HepG2 (cell line): Measurements from ENCODE around the gene CHD9. TPM values are rescaled to one million over a fixed set of nuclear protein-coding genes. Genes with fewer than 3 reads are reported as not detected.

Experiments used
- GZF1 ChIP-seq: sonication (generic); formaldehyde crosslinking; IDR thresholded peaks from 2 replicates; pipeline ENCODE4 v1.5.1; 2020; ENCODE audit warnings: mild to moderate bottlenecking, missing genetic modification reagents
- HMGXB4 ChIP-seq, 2 experiments: sonication (generic) in 1 of 2; formaldehyde crosslinking in 1 of 2; IDR thresholded peaks; 2 replicates each; pipeline versions ENCODE4 v1.4.0 to v1.6.1; 2018 to 2020; ENCODE audit warnings: missing genetic modification reagents in 2 of 2, borderline replicate concordance in 1 of 2, low read depth in 1 of 2, mild to moderate bottlenecking in 1 of 2, missing biosample characterization in 1 of 2
- KDM1A ChIP-seq: IDR thresholded peaks from 2 replicates; pipeline ENCODE4 v1.6.1; 2016; ENCODE audit warnings: missing compliant biosample characterization
- LCORL ChIP-seq, 2 experiments: fragments of 450-650 bp in 1 of 2; sonication (generic) in 1 of 2; formaldehyde crosslinking in 1 of 2; IDR thresholded peaks; 2 replicates each; pipeline versions ENCODE4 v1.5.0 to v1.6.1; 2017 to 2020; ENCODE audit warnings: antibody characterized with exemption in 1 of 2, missing genetic modification reagents in 1 of 2
- MAFG ChIP-seq: sonication (generic); formaldehyde crosslinking; IDR thresholded peaks from 2 replicates; pipeline ENCODE4 v1.5.1; 2020; ENCODE audit warnings: mild to moderate bottlenecking, missing genetic modification reagents
- MIER2 ChIP-seq: IDR thresholded peaks from 2 replicates; pipeline ENCODE4 v1.6.1; 2016; ENCODE audit warnings: missing biosample characterization, missing genetic modification reagents
- NR2F6 ChIP-seq, 2 experiments: IDR thresholded peaks; 2 replicates each; pipeline ENCODE4 v1.6.1; 2016; ENCODE audit warnings: antibody characterized with exemption in 1 of 2, mild to moderate bottlenecking in 1 of 2
- PCBP1 ChIP-seq: fragments of 200-400 bp; formaldehyde crosslinking; IDR thresholded peaks from 2 replicates; pipeline ENCODE4 v1.6.1; 2017; ENCODE audit warnings: mild to moderate bottlenecking, low read depth, low read length, borderline replicate concordance
- POLR2A ChIP-seq, 2 experiments: IDR thresholded peaks; 2 replicates each; pipeline ENCODE4 v1.6.1; 2011; ENCODE audit warnings: low read depth in 2 of 2, low read length in 2 of 2, mild to moderate bottlenecking in 1 of 2, moderate library complexity in 1 of 2; ENCODE audit not compliant: insufficient read depth in 1 of 2
- RARA ChIP-seq: IDR thresholded peaks from 2 replicates; pipeline ENCODE4 v1.6.1; 2016; ENCODE audit warnings: missing genetic modification reagents, missing compliant biosample characterization
- SAP130 ChIP-seq: IDR thresholded peaks from 2 replicates; pipeline ENCODE4 v1.6.1; 2016; ENCODE audit warnings: low read depth
- ZBTB26 ChIP-seq: IDR thresholded peaks from 2 replicates; pipeline ENCODE4 v1.6.1; 2016; ENCODE audit warnings: missing compliant biosample characterization, missing genetic modification reagents, borderline replicate concordance
- ZNF17 ChIP-seq: sonication (generic); formaldehyde crosslinking; IDR thresholded peaks from 2 replicates; pipeline ENCODE4 v1.5.0; 2020; ENCODE audit warnings: mild to moderate bottlenecking, missing genetic modification reagents
- ZNF224 ChIP-seq: sonication (generic); formaldehyde crosslinking; IDR thresholded peaks from 2 replicates; pipeline ENCODE4 v1.5.0; 2020; ENCODE audit warnings: mild to moderate bottlenecking, missing genetic modification reagents
- ZNF367 ChIP-seq: sonication (generic); formaldehyde crosslinking; IDR thresholded peaks from 2 replicates; pipeline ENCODE4 v1.4.0; 2020; ENCODE audit warnings: missing genetic modification reagents, borderline replicate concordance
- ZNF549 ChIP-seq: sonication (generic); formaldehyde crosslinking; IDR thresholded peaks from 2 replicates; pipeline ENCODE4 v1.5.0; 2020; ENCODE audit warnings: missing genetic modification reagents
- ZNF598 ChIP-seq: sonication (generic); formaldehyde crosslinking; IDR thresholded peaks from 2 replicates; pipeline ENCODE4 v1.5.1; 2020; ENCODE audit warnings: mild to moderate bottlenecking, missing genetic modification reagents, borderline replicate concordance
- polyA plus RNA-seq, 8 experiments: library from polyadenylated mRNA; depleted of rRNA in 3 of 8; stranded (reverse) in 7 of 8; unstranded in 1 of 8; fragments of >200 nt; fragmentation: Illumina TruSeq in 4 of 8; extraction: Trizol in 4 of 8; gene quantifications; 2 replicates each; pipeline versions ENCODE4 v1.2.1 to v1.2.3, GENCODE V29; 2011 to 2016; ENCODE audit warnings: low read depth in 4 of 8, missing spikeins in 1 of 8, mixed read lengths in 1 of 8; ENCODE audit not compliant: insufficient read depth in 1 of 8
- total RNA-seq, 5 experiments: library from RNA; depleted of rRNA; stranded (reverse); fragments of >200 nt; fragmentation: Illumina TruSeq; extraction: Trizol; gene quantifications; 2 replicates each; pipeline ENCODE4 v1.2.3, GENCODE V29; 2016; ENCODE audit warnings: low read depth in 1 of 5
- TF ChIP-seq, protein P1 (sequence below), 2 experiments: IDR thresholded peaks; 2 replicates each; pipeline ENCODE4 v1.6.1; 2011 to 2012; ENCODE audit warnings: low read length in 2 of 2, borderline replicate concordance in 1 of 2, low read depth in 1 of 2, mild to moderate bottlenecking in 1 of 2, moderate library complexity in 1 of 2
- TF ChIP-seq, protein P2 (sequence below): sonication (generic); formaldehyde crosslinking; IDR thresholded peaks from 2 replicates; pipeline ENCODE4 v1.5.0; 2020; ENCODE audit warnings: missing genetic modification reagents
- TF ChIP-seq, protein P3 (sequence below): sonication (generic); formaldehyde crosslinking; IDR thresholded peaks from 2 replicates; pipeline ENCODE4 v1.8.1; 2023; ENCODE audit warnings: missing genetic modification reagents, mild to moderate bottlenecking, borderline replicate concordance

Gene CHD9
- total and polyA plus RNA-seq, 2 of the 13 experiments (the other 11 are each of a cell fraction or from before 2014, with no cell fraction given), result 23.4 to 27.7 TPM

- TF ChIP-seq ZBTB26 (CRISPR knock-in tag), result peak; percentile 45; the same call in 1 of the 2 replicates
- TF ChIP-seq ZNF17 (CRISPR knock-in tag), result no peak
- TF ChIP-seq NR2F6 (IDR thresholded peaks at IDR 0.05), result peak; percentile 85
- peak; percentile 92 for TF ChIP-seq NR2F6 (CRISPR knock-in tag; IDR thresholded peaks at IDR 0.05)
- TF ChIP-seq ZNF598 (CRISPR knock-in tag), result 0 out of 2 replicates have a peak, but pooled peaks have one; percentile 25
- no peak; the same call in 1 of the 2 replicates for TF ChIP-seq ZNF367
- peak; percentile 92 for TF ChIP-seq ZNF549 (CRISPR knock-in tag)
- no peak for TF ChIP-seq GZF1 (CRISPR knock-in tag)
- TF ChIP-seq MAFG (CRISPR knock-in tag), result no peak
- no peak for TF ChIP-seq KDM1A (CRISPR knock-in tag)
- TF ChIP-seq HMGXB4 (CRISPR knock-in tag; IDR thresholded peaks at IDR 0.05; ENCODE audit: borderline replicate concordance in 1 of 2, low read depth in 1 of 2), result peak; percentile 26 to 82; a peak in 3 of 4 replicates
- TF ChIP-seq, protein P1, sequence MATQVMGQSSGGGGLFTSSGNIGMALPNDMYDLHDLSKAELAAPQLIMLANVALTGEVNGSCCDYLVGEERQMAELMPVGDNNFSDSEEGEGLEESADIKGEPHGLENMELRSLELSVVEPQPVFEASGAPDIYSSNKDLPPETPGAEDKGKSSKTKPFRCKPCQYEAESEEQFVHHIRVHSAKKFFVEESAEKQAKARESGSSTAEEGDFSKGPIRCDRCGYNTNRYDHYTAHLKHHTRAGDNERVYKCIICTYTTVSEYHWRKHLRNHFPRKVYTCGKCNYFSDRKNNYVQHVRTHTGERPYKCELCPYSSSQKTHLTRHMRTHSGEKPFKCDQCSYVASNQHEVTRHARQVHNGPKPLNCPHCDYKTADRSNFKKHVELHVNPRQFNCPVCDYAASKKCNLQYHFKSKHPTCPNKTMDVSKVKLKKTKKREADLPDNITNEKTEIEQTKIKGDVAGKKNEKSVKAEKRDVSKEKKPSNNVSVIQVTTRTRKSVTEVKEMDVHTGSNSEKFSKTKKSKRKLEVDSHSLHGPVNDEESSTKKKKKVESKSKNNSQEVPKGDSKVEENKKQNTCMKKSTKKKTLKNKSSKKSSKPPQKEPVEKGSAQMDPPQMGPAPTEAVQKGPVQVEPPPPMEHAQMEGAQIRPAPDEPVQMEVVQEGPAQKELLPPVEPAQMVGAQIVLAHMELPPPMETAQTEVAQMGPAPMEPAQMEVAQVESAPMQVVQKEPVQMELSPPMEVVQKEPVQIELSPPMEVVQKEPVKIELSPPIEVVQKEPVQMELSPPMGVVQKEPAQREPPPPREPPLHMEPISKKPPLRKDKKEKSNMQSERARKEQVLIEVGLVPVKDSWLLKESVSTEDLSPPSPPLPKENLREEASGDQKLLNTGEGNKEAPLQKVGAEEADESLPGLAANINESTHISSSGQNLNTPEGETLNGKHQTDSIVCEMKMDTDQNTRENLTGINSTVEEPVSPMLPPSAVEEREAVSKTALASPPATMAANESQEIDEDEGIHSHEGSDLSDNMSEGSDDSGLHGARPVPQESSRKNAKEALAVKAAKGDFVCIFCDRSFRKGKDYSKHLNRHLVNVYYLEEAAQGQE (IDR thresholded peaks at IDR 0.05; ENCODE audit: borderline replicate concordance in 1 of 2, low read depth in 1 of 2, low read length in 2 of 2), result peak in 1 of 2 experiments; percentile 63; a peak in 1 of 4 replicates
- TF ChIP-seq SAP130, result peak; percentile 75
- TF ChIP-seq ZNF224 (CRISPR knock-in tag), result peak; percentile 95; the same call in 1 of the 2 replicates
- TF ChIP-seq, protein P2, sequence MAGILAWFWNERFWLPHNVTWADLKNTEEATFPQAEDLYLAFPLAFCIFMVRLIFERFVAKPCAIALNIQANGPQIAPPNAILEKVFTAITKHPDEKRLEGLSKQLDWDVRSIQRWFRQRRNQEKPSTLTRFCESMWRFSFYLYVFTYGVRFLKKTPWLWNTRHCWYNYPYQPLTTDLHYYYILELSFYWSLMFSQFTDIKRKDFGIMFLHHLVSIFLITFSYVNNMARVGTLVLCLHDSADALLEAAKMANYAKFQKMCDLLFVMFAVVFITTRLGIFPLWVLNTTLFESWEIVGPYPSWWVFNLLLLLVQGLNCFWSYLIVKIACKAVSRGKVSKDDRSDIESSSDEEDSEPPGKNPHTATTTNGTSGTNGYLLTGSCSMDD (CRISPR knock-in tag), result 0 out of 2 replicates have a peak, but pooled peaks have one; percentile 38
- no peak for TF ChIP-seq PCBP1
- no peak for TF ChIP-seq LCORL (IDR thresholded peaks at IDR 0.05)
- no peak for TF ChIP-seq LCORL (CRISPR knock-in tag; IDR thresholded peaks at IDR 0.05)
- 0 out of 2 replicates have a peak, but pooled peaks have one; percentile 53 for TF ChIP-seq MIER2 (CRISPR knock-in tag)
- TF ChIP-seq RARA (CRISPR knock-in tag), result peak; percentile 79
- peak; percentile 90 to 96 for TF ChIP-seq POLR2A (IDR thresholded peaks at IDR 0.05; ENCODE audit: insufficient read depth in 1 of 2, low read depth in 2 of 2, low read length in 2 of 2)
- TF ChIP-seq, protein P3, sequence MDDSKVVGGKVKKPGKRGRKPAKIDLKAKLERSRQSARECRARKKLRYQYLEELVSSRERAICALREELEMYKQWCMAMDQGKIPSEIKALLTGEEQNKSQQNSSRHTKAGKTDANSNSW (CRISPR knock-in tag), result no peak
These were observed 75.6 kb downstream of the CHD9 start (continued) for GRCh38 chr16:53130159-53131049.
